Ishikawa (cell line): ENCODE results near the gene OVOL2.

Experiments used
- CEBPB ChIP-seq: IDR thresholded peaks from 2 replicates; pipeline ENCODE4 v1.6.1; 2012
- CREB1 ChIP-seq: IDR thresholded peaks from 2 replicates; pipeline ENCODE4 v1.6.1; 2012; ENCODE audit warnings: low read depth
- EGR1 ChIP-seq: IDR thresholded peaks from 2 replicates; pipeline ENCODE4 v1.6.1; 2012
- EP300 ChIP-seq: IDR thresholded peaks from 2 replicates; pipeline ENCODE4 v1.6.1; 2012; ENCODE audit warnings: borderline replicate concordance
- FOXM1 ChIP-seq: IDR thresholded peaks from 2 replicates; pipeline ENCODE4 v1.6.1; 2012; ENCODE audit warnings: low read depth, borderline replicate concordance
- MAX ChIP-seq: IDR thresholded peaks from 2 replicates; pipeline ENCODE4 v1.6.1; 2012
- NFIC ChIP-seq: IDR thresholded peaks from 2 replicates; pipeline ENCODE4 v1.6.1; 2012
- RAD21 ChIP-seq: IDR thresholded peaks from 2 replicates; pipeline ENCODE4 v1.6.1; 2012; ENCODE audit warnings: low read depth
- REST ChIP-seq: IDR thresholded peaks from 2 replicates; pipeline ENCODE4 v1.6.1; 2012; ENCODE audit warnings: low read depth, mild to moderate bottlenecking
- TAF1 ChIP-seq: IDR thresholded peaks from 2 replicates; pipeline ENCODE4 v1.6.1; 2012; ENCODE audit warnings: low read depth, mild to moderate bottlenecking
- TCF12 ChIP-seq: IDR thresholded peaks from 2 replicates; pipeline ENCODE4 v1.6.1; 2012; ENCODE audit warnings: low read depth
- TEAD4 ChIP-seq: IDR thresholded peaks from 2 replicates; pipeline ENCODE4 v1.6.1; 2012
- USF1 ChIP-seq: IDR thresholded peaks from 2 replicates; pipeline ENCODE4 v1.6.1; 2012
- YY1 ChIP-seq: IDR thresholded peaks from 2 replicates; pipeline ENCODE4 v1.6.1; 2012; ENCODE audit warnings: low read depth
- ZBTB7A ChIP-seq: IDR thresholded peaks from 2 replicates; pipeline ENCODE4 v1.6.1; 2012; ENCODE audit warnings: low read depth

OVOL2 gene

DNA sequence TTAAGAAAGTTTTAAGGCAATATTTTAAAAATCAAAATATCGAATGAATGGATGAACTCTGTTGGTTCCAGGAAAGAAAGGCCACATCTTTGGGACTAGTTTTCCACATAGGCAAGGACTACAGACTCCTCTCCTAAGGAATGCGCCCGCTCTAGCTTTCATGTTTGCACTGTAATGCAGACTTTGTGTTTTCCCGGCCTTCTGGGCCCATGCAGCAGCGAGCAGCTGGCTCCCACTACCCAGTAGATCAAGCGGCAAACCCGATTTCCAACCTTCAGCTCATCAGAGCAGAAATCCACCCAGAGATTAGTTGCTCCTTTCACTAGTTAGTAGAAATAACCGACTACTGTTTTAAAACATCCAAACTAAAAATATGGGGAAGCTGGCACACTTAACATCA, 27.7 kb downstream of the OVOL2 start:
- TF ChIP-seq TAF1, result no peak
- no peak for TF ChIP-seq EP300
- no peak for TF ChIP-seq REST
- no peak for TF ChIP-seq CEBPB
- TF ChIP-seq CREB1, result no peak
- TF ChIP-seq TCF12, result no peak
- TF ChIP-seq EGR1, result no peak
- no peak for TF ChIP-seq TEAD4
- TF ChIP-seq ZBTB7A, result no peak
- TF ChIP-seq YY1, result no peak
- no peak for TF ChIP-seq RAD21
- TF ChIP-seq NFIC, result no peak
- TF ChIP-seq USF1, result no peak
- no peak for TF ChIP-seq MAX
- TF ChIP-seq FOXM1, result no peak

- TF ChIP-seq TCF12, result no peak
- no peak for TF ChIP-seq CEBPB
Observed at GRCh38 chr20:18024606-18025127, 33.0 kb downstream of the OVOL2 start.

DNA sequence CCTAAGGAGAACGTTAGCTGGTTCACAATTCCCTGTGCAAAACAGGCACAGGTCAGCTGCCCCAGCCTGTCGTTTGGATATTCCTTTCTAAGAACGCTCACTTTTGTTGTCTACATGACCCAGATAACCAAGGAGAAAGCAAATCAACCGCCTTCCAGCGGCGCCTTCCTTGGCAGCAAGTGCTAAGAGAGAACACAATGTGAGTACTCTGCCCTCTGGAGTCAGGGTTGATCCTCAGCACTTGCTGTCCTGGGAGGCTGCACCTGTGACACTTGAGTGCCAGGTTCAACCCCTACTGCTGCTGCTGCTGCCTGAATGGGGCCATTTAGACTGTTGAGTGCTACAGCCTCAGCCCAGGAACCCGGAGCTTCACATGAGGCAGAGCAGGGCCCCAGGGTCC, 36.8 kb downstream of the OVOL2 start:
- TF ChIP-seq EP300, result no peak
- no peak for TF ChIP-seq EGR1
- TF ChIP-seq TEAD4, result no peak
- TF ChIP-seq ZBTB7A, result no peak
- TF ChIP-seq USF1, result no peak
- no peak for TF ChIP-seq MAX
- no peak for TF ChIP-seq YY1
- no peak for TF ChIP-seq REST
- TF ChIP-seq TAF1, result no peak
- no peak for TF ChIP-seq TCF12
- TF ChIP-seq RAD21, result no peak

DNA sequence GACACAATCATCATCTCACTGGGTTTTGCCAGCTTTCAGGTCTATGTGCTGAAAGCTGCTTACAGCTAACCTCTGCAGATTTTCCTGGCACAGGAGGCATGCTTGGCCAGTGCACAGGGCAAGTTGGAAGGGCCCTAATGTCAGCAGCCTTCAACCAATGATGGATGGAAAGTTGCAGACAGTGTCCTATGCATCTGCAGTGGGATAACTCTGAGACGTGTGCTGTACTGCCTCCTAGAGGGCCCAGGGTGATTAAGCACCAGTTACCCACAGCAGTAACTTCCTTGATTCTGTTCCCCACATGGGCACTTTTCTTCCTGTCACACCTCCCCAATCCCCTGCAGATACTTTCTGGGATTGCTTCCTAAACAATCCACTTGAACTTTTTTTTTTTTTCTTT, 38.6 kb downstream of the OVOL2 start:
- no peak for TF ChIP-seq FOXM1
- no peak for TF ChIP-seq EP300
- TF ChIP-seq RAD21, result peak; percentile 38
- TF ChIP-seq TCF12, result no peak
- TF ChIP-seq YY1, result no peak

DNA sequence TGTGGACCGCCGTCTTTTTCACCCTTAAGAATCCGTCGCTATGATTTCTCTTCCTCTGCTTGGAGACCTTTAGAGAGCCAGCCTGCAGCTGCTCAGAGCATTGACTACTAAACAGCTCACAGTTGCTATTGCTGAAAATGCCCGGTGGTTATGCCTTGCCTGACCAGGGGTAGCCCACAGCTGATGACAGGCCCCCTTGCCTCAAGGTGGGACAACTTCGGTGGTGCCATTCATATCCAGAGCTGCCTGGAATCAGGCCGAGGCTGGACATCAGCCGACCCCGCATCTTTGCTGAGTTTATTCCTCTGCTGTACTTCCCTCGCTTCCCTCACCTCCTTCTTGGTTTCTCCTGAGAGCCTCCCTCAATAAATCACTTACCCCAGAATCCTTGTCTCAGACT, 39.6 kb downstream of the OVOL2 start:
- no peak for TF ChIP-seq ZBTB7A

DNA sequence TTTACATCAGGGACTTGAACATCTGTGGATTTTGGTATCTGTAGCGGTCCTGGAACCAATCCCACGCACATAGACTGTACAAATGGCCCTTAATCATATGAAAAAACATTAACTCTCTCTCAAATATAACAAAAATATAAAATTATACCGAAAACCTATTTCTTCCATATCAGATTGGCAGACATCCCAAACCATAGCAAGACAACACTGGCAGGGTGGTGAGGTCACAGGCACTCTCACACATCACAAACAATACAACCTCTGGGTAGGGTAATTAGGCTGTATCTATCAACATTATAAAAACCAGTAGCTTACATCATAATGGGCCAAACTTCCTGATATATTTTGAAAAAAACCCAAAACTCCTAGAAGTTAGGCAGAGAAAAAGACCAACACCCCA, 40.9 kb downstream of the OVOL2 start:
- no peak for TF ChIP-seq YY1
- no peak for TF ChIP-seq CREB1
- no peak for TF ChIP-seq ZBTB7A
- no peak for TF ChIP-seq TCF12
- TF ChIP-seq REST, result no peak
- TF ChIP-seq CEBPB, result no peak
- no peak for TF ChIP-seq TAF1
